ENCODE data around the gene TMEM165. TPM values are rescaled to one million over a fixed set of nuclear protein-coding genes. Genes with fewer than 3 reads are reported as not detected.

The TMEM165 gene
- total RNA-seq, 1 donor from 2014 or later: 90.5 TPM

DNA sequence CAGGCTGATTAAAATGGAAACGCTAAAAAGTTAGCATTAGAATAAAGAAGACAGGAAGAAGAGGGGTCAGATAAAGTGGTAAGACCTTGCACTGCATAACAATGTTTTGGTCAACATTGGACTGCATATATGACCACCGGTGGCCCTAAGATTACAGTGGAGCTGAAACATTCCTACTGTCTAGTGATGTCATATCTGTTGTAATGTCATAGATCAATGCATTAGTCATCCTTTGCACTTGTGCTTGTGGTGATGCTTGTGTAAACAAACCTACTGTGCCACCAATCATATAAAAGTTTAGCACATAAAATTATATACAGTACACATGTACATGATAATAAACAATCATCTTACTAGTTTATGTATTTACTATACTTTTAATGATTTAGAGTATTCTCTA lies 73.0 kb downstream of the TMEM165 start:
- DNase-seq: no peak

DNA sequence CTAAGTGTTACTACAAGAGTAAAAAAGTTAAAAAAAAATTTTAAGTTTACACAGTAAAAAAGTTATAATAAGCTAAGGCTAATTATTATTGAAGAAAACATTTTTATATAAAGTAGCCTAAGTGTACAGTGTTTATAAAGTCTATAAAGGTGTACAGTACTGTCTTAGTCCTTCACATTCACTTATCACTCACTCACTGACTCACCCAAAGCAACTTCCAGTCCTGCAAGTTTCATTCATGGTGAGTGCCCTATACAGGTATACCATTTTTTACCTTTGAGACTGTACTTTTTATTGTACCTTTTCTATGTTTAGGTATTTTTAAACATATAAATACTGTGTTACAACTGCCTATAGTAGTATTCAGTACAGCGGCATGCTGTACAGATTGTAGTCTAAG lies 74.2 kb downstream of the TMEM165 start:
- no peak for DNase-seq

Small RNA genes within 50 kb of the gene (small RNA-seq; reads per million reads assigned to genes)
- not detected for gene RF00019 (ENCODE audit: low replicate concordance)

Other genes starting within 250 kb of the TMEM165 start
- gene SRD5A3, start 49.7 kb upstream of the TMEM165 start, total RNA-seq: 6.5 TPM
- gene CLOCK, start 151.0 kb downstream of the TMEM165 start, total RNA-seq: 17.3 TPM
- gene PDCL2, start 196.3 kb downstream of the TMEM165 start, total RNA-seq: not detected
- 2.8 TPM for gene NMU, start 240.3 kb downstream of the TMEM165 start, total RNA-seq